K562 (cell line): ENCODE measurements around the gene SLC24A2. TPM values are rescaled to one million over a fixed set of nuclear protein-coding genes. Genes with fewer than 3 reads are reported as not detected.

Source experiments
- ARID2 ChIP-seq: fragments of 450-650 bp; IDR thresholded peaks from 2 replicates; pipeline ENCODE4 v1.6.1; 2017; ENCODE audit warnings: antibody characterized with exemption, mild to moderate bottlenecking
- BCOR ChIP-seq: fragments of 450-650 bp; IDR thresholded peaks from 2 replicates; pipeline ENCODE4 v1.6.1; 2016
- GATA2 ChIP-seq: sonication (generic); formaldehyde crosslinking; IDR thresholded peaks from 2 replicates; pipeline ENCODE4 v1.4.0; 2020; ENCODE audit warnings: mild to moderate bottlenecking, missing genetic modification reagents
- HDAC1 ChIP-seq, 2 experiments: fragments of 450-650 bp; IDR thresholded peaks; 2 replicates each; pipeline ENCODE4 v1.6.1; 2016 to 2017; ENCODE audit warnings: inconsistent platforms in 1 of 2, mild to moderate bottlenecking in 1 of 2, moderate library complexity in 1 of 2
- JUNB ChIP-seq: fragments of 450-650 bp; formaldehyde crosslinking; conservative IDR thresholded peaks from 2 replicates; pipeline ENCODE4 v1.4.0; 2020; ENCODE audit warnings: mild to moderate bottlenecking
- MYBL2 ChIP-seq, 2 experiments: fragments of 450-650 bp in 1 of 2; sonication (generic) in 1 of 2; formaldehyde crosslinking in 1 of 2; IDR thresholded peaks; 2 replicates each; pipeline versions ENCODE4 v1.6.1 to v1.8.1; 2017 to 2022; ENCODE audit warnings: borderline replicate concordance in 1 of 2, inconsistent platforms in 1 of 2, low read depth in 1 of 2, mild to moderate bottlenecking in 1 of 2, missing genetic modification reagents in 1 of 2, moderate library complexity in 1 of 2
- NCOA1 ChIP-seq: fragments of 450-650 bp; IDR thresholded peaks from 2 replicates; pipeline ENCODE4 v1.6.1; 2016; ENCODE audit warnings: low read depth
- PHF8 ChIP-seq: fragments of 200-600 bp; sonication (generic); IDR thresholded peaks from 2 replicates; pipeline ENCODE4 v1.6.1; 2012; ENCODE audit warnings: mixed run types, mild to moderate bottlenecking, inconsistent platforms, low read length, moderate library complexity, borderline replicate concordance
- POLR2H ChIP-seq: IDR thresholded peaks from 2 replicates; pipeline ENCODE4 v1.6.1; 2016; ENCODE audit warnings: missing genetic modification characterization, low read depth, mild to moderate bottlenecking, control low read depth, missing compliant biosample characterization, moderate library complexity
- RNF2 ChIP-seq: sonication (generic); IDR thresholded peaks from 2 replicates; pipeline ENCODE4 v1.6.1; 2016
- SFPQ ChIP-seq: fragments of 200-400 bp; formaldehyde crosslinking; IDR thresholded peaks from 2 replicates; pipeline ENCODE4 v1.6.1; 2017; ENCODE audit warnings: mild to moderate bottlenecking, low read depth, low read length, moderate library complexity
- SOX6 ChIP-seq: fragments of 450-650 bp; IDR thresholded peaks from 2 replicates; pipeline ENCODE4 v1.6.1; 2014; ENCODE audit warnings: mild to moderate bottlenecking
- U2AF1 ChIP-seq: fragments of 200-400 bp; formaldehyde crosslinking; optimal IDR thresholded peaks from 2 replicates; pipeline ENCODE3; 2017; ENCODE audit warnings: mild to moderate bottlenecking, low read depth, low read length, moderate library complexity
- VEZF1 ChIP-seq: fragments of 200-800 bp; sonication (Bioruptor generic); IDR thresholded peaks from 2 replicates; pipeline ENCODE4 v1.6.1; 2017; ENCODE audit warnings: missing genetic modification characterization, missing compliant biosample characterization
- ZC3H11A ChIP-seq: IDR thresholded peaks from 2 replicates; pipeline ENCODE4 v1.6.1; 2012; ENCODE audit warnings: low read depth, low read length, improper control_type of control experiment
- ZKSCAN1 ChIP-seq: fragments of 150-350 bp; IDR thresholded peaks from 2 replicates; pipeline ENCODE4 v1.6.1; 2016; ENCODE audit warnings: low read depth, low read length
- ZNF24 ChIP-seq: fragments of 450-650 bp; IDR thresholded peaks from 2 replicates; pipeline ENCODE4 v1.6.1; 2016
- ZNF280B ChIP-seq: fragments of 250-450 bp; sonication (Bioruptor Pico); IDR thresholded peaks from 2 replicates; pipeline ENCODE4 v1.5.1; 2021; ENCODE audit warnings: mild to moderate bottlenecking
- ZNF436 ChIP-seq: fragments of 250-450, 450-650 bp; sonication (Bioruptor Pico); formaldehyde crosslinking; IDR thresholded peaks from 2 replicates; pipeline ENCODE4 v1.7.0; 2020; ENCODE audit warnings: mild to moderate bottlenecking
- ZNF589 ChIP-seq: fragments of 200-800 bp; sonication (Bioruptor generic); IDR thresholded peaks from 2 replicates; pipeline ENCODE4 v1.6.1; 2016; ENCODE audit warnings: low read depth, missing genetic modification characterization, missing compliant biosample characterization
- polyA plus RNA-seq, 8 experiments: library from polyadenylated mRNA; depleted of rRNA in 4 of 8; stranded (reverse) in 5 of 8; unstranded in 3 of 8; fragments of >200 nt; fragmentation: Nextera tagmentation in 2 of 8; fragmentation: Illumina TruSeq in 1 of 8; extraction: Ambion mirVana in 2 of 8; extraction: Trizol in 1 of 8; gene quantifications; 2 replicates each; pipeline versions ENCODE4 v1.2.1 to v1.2.3, GENCODE V29; 2011 to 2014; ENCODE audit warnings: inconsistent platforms in 1 of 8, missing spikeins in 1 of 8
- total RNA-seq, 7 experiments: library from RNA; depleted of rRNA in 6 of 7; stranded (reverse); fragments of >200 nt in 6 of 7; fragmentation: Illumina TruSeq in 2 of 7; extraction: Trizol in 2 of 7; gene quantifications; 2 replicates each; pipeline versions ENCODE4 v1.2.1 to v1.2.3, GENCODE V29; 2011 to 2021; ENCODE audit warnings: low replicate concordance in 1 of 7
- TF ChIP-seq, protein P1 (sequence below): sonication (generic); formaldehyde crosslinking; IDR thresholded peaks from 2 replicates; pipeline ENCODE4 v1.5.0; 2020; ENCODE audit warnings: missing genetic modification reagents
- TF ChIP-seq, protein P2 (sequence below): sonication (generic); IDR thresholded peaks from 2 replicates; pipeline ENCODE4 v1.6.1; 2016

SLC24A2 gene
- total and polyA plus RNA-seq, 9 of the 15 experiments (the other 6 are each of a cell fraction or from before 2014, with no cell fraction given): 0.04 to 0.40 (median 0.09) TPM

DNA sequence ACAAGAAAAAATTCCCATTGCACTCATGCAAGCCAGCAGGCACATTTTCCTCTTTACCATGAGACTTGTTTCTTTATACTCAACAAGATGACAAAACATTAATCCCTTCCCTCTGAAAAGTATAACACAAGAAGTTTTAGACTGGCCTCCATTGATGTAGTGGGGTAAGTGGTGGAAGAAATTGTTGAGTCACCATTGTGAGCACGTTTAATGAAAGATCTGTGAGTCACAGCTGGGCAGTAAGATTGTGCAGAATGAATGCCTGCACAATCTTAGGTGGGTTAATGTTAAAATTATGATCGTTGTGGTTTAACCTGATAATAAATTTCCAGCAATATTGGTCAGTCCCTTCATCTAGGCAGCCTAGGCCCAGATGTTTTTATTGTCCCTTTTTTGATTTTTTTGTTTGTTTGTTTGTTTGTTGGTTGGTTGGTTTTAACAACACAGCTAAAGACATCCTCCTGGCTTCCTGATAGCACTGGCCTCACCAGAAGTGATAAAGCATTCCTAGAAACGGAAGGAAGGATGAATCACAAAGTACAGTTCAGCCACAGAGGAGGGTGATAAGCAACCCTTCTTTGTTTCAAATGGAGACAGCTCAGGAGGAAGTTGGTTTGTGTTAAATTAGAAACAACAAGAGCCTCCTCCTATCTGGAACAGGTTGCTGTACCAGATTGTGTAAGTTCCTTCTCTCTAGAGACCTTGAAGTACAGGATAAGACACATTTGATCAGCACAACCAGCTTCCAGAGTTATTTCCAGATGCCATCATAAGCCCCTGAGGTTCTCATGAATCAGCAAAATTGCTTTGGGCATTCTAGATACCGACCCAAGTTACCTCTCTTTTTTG, 40.3 kb downstream of the SLC24A2 start (continued):
- peak; percentile 34; the same call in 1 of the 2 replicates for TF ChIP-seq VEZF1 (CRISPR knock-in tag)
- peak; percentile 65 for TF ChIP-seq ZNF589
- TF ChIP-seq RNF2: peak; percentile 72
- TF ChIP-seq ZNF280B: no peak
- no peak for TF ChIP-seq ZKSCAN1
- TF ChIP-seq POLR2H (tag): no peak
- no peak for TF ChIP-seq ZNF436 (CRISPR knock-in tag)
- peak; percentile 40; the same call in 1 of the 2 replicates for TF ChIP-seq MYBL2 (IDR thresholded peaks at IDR 0.05; ENCODE audit: low read depth)
- TF ChIP-seq MYBL2 (CRISPR knock-in tag; IDR thresholded peaks at IDR 0.05; ENCODE audit: borderline replicate concordance): no peak
- TF ChIP-seq U2AF1: no peak
- 0 out of 4 replicates have a peak, but pooled peaks of 1 of the 2 experiments have one; percentile 46 for TF ChIP-seq HDAC1 (IDR thresholded peaks at IDR 0.05)
- peak; percentile 67; the same call in 1 of the 2 replicates for TF ChIP-seq NCOA1
- TF ChIP-seq GATA2 (CRISPR knock-in tag): 0 out of 2 replicates have a peak, but pooled peaks have one; percentile 58
- TF ChIP-seq BCOR: no peak
- TF ChIP-seq ZNF24: peak; percentile 17; the same call in 1 of the 2 replicates
- TF ChIP-seq SOX6: peak; percentile 94
- TF ChIP-seq PHF8: no peak
- TF ChIP-seq SFPQ: no peak
- TF ChIP-seq, protein P1, sequence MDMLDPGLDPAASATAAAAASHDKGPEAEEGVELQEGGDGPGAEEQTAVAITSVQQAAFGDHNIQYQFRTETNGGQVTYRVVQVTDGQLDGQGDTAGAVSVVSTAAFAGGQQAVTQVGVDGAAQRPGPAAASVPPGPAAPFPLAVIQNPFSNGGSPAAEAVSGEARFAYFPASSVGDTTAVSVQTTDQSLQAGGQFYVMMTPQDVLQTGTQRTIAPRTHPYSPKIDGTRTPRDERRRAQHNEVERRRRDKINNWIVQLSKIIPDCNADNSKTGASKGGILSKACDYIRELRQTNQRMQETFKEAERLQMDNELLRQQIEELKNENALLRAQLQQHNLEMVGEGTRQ: no peak
- TF ChIP-seq JUNB (CRISPR knock-in tag): no peak
- TF ChIP-seq, protein P2, sequence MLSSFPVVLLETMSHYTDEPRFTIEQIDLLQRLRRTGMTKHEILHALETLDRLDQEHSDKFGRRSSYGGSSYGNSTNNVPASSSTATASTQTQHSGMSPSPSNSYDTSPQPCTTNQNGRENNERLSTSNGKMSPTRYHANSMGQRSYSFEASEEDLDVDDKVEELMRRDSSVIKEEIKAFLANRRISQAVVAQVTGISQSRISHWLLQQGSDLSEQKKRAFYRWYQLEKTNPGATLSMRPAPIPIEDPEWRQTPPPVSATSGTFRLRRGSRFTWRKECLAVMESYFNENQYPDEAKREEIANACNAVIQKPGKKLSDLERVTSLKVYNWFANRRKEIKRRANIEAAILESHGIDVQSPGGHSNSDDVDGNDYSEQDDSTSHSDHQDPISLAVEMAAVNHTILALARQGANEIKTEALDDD: no peak
- TF ChIP-seq ZC3H11A: no peak
- TF ChIP-seq ARID2: no peak
